Endothelial cell of umbilical vein (primary cell): Measurements from ENCODE around the gene STIMATE. TPM values are rescaled to one million over a fixed set of nuclear protein-coding genes. Genes with fewer than 3 reads are reported as not detected.

Experiments
- BruUV-seq: library from RNA; stranded (reverse); fragments of 400-500 nt; replicated peaks from 2 replicates; lab custom pipeline; 2021; lab: Mats Ljungman, UMichigan
- CTCF ChIA-PET: fragments of 300-600, 350-600 bp; sonication (Branson Sonifier 250); formaldehyde crosslinking; loops from one replicate; lab custom pipeline; 2021; ENCODE audit warnings: antibody characterized with exemption, inconsistent platforms; lab: Charles Lee
- POLR2A ChIA-PET: fragments of 300-600, 350-600 bp; sonication (Branson Sonifier 250); formaldehyde crosslinking; loops from one replicate; lab custom pipeline; 2021; ENCODE audit warnings: antibody characterized with exemption, inconsistent platforms; lab: Charles Lee
- DNase-seq: peaks from one replicate; pipeline ENCODE4 v3.0.0-alpha.2; 2011; ENCODE audit warnings: low read depth, low spot score
- FAIRE-seq: peaks from 2 replicates; lab custom pipeline; 2011; peaks lifted over from hg19 to GRCh38; lab: Jason Lieb, UNC
- H2AFZ ChIP-seq: 2 replicates; pipeline ENCODE4 v1.6.0; 2012; ENCODE audit warnings: low read depth, low read length, control low read depth, inconsistent platforms
- H3K27ac ChIP-seq: 2 replicates; pipeline ENCODE4 v1.5.1; 2011; ENCODE audit warnings: low read depth, mild to moderate bottlenecking, control low read depth, low read length, moderate library complexity; ENCODE audit not compliant: insufficient read depth
- H3K27me3 ChIP-seq, 2 experiments: 2 replicates each; pipeline versions ENCODE4 v1.6.0 to v1.6.1; 2011; ENCODE audit warnings: low read length in 2 of 2, mixed read lengths in 1 of 2; ENCODE audit not compliant: control insufficient read depth in 2 of 2, insufficient read depth in 2 of 2
- H3K36me3 ChIP-seq, 2 experiments: 2 replicates in 1 of 2; 3 replicates in 1 of 2; pipeline ENCODE4 v1.5.1; 2011; ENCODE audit warnings: low read length in 2 of 2, mild to moderate bottlenecking in 1 of 2, moderate library complexity in 1 of 2; ENCODE audit not compliant: control insufficient read depth in 2 of 2, insufficient read depth in 2 of 2; ENCODE audit errors: extremely low read depth in 1 of 2
- H3K4me1 ChIP-seq: 3 replicates; pipeline ENCODE4 v1.5.1; 2011; ENCODE audit warnings: mild to moderate bottlenecking, low read length; ENCODE audit not compliant: control insufficient read depth, insufficient read depth; ENCODE audit errors: extremely low read depth
- H3K4me2 ChIP-seq: 2 replicates; pipeline ENCODE4 v1.6.1; 2011; ENCODE audit warnings: low read length, control low read depth, mixed read lengths; ENCODE audit not compliant: insufficient read depth
- H3K4me3 ChIP-seq, 3 experiments: fragments of 200-600 bp in 1 of 3; sonication (generic), shearing (Covaris generic) in 1 of 3; replicated peaks in 1 of 3; 2 replicates each; pipeline ENCODE4 v1.5.1; 2011 to 2016; ENCODE audit warnings: control low read depth in 3 of 3, low read length in 3 of 3, mild to moderate bottlenecking in 2 of 3, inconsistent platforms in 1 of 3, low read depth in 1 of 3, moderate library complexity in 1 of 3; ENCODE audit not compliant: insufficient read depth in 1 of 3
- H3K79me2 ChIP-seq: 2 replicates; pipeline ENCODE4 v1.6.0; 2012; ENCODE audit warnings: low read length, inconsistent platforms; ENCODE audit not compliant: control insufficient read depth, insufficient read depth
- H3K9ac ChIP-seq: replicated peaks from 2 replicates; pipeline ENCODE3; 2011; ENCODE audit warnings: low read length, control low read depth; ENCODE audit not compliant: insufficient read depth; ENCODE audit errors: extremely low read depth
- H3K9me1 ChIP-seq: replicated peaks from 3 replicates; pipeline ENCODE4 v1.6.0; 2011; ENCODE audit warnings: mild to moderate bottlenecking, low read length; ENCODE audit not compliant: control insufficient read depth, insufficient read depth; ENCODE audit errors: extremely low read depth
- H3K9me3 ChIP-seq: replicated peaks from 2 replicates; pipeline ENCODE4 v1.5.1; 2012; ENCODE audit warnings: low read length, inconsistent platforms; ENCODE audit not compliant: control insufficient read depth, insufficient read depth
- H4K20me1 ChIP-seq: replicated peaks from 2 replicates; pipeline ENCODE3; 2011; ENCODE audit warnings: mild to moderate bottlenecking, low read length; ENCODE audit not compliant: control insufficient read depth, insufficient read depth; ENCODE audit errors: extremely low read depth
- CTCF ChIP-seq, 2 donors: IDR thresholded peaks; 1 replicate in 1 of 2; 2 replicates in 1 of 2; pipeline ENCODE4 v1.5.1; 2011; ENCODE audit warnings: low read length in 2 of 2, mild to moderate bottlenecking in 2 of 2, moderate library complexity in 2 of 2, control low read depth in 1 of 2, inconsistent platforms in 1 of 2, low read depth in 1 of 2; ENCODE audit not compliant: insufficient read depth in 1 of 2; ENCODE audit errors: extremely low read depth in 1 of 2
- EZH2 ChIP-seq: IDR thresholded peaks from 2 replicates; pipeline ENCODE4 v1.6.1; 2012; ENCODE audit warnings: borderline replicate concordance, low read depth, mild to moderate bottlenecking, moderate library complexity, low read length, inconsistent platforms; ENCODE audit not compliant: severe bottlenecking
- FOS ChIP-seq: IDR thresholded peaks from 2 replicates; pipeline ENCODE4 v1.6.1; 2011; ENCODE audit warnings: mild to moderate bottlenecking, low read length, moderate library complexity, borderline replicate concordance; ENCODE audit not compliant: insufficient read depth
- GATA2 ChIP-seq: IDR thresholded peaks from 2 replicates; pipeline ENCODE4 v1.7.0; 2011; ENCODE audit warnings: low read depth, mild to moderate bottlenecking, moderate library complexity, mixed read lengths, low read length; ENCODE audit not compliant: insufficient read length, insufficient read depth
- JUN ChIP-seq: IDR thresholded peaks from 2 replicates; pipeline ENCODE4 v1.6.1; 2011; ENCODE audit warnings: borderline replicate concordance, low read depth; ENCODE audit not compliant: insufficient read length, insufficient read depth
- MAX ChIP-seq: IDR thresholded peaks from 2 replicates; pipeline ENCODE4 v1.6.1; 2011; ENCODE audit not compliant: insufficient read depth, insufficient read length
- MYC ChIP-seq: IDR thresholded peaks from one replicate; pipeline ENCODE4 v1.6.1; 2011; ENCODE audit warnings: mild to moderate bottlenecking, low read depth, low read length
- POLR2A ChIP-seq: IDR thresholded peaks from 2 replicates; pipeline ENCODE4 v1.6.1; 2012; ENCODE audit warnings: low read depth, mild to moderate bottlenecking, control low read depth, low read length
- POLR2AphosphoS5 ChIP-seq: IDR thresholded peaks from 2 replicates; pipeline ENCODE4 v1.6.1; 2012; ENCODE audit warnings: low read depth, mild to moderate bottlenecking, control low read depth, low read length, moderate library complexity; ENCODE audit not compliant: insufficient read depth
- dilution Hi-C: fragments of 300-500 bp; cut with MboI; formaldehyde crosslinking; loops from one replicate; pipeline ENCODE4 v1.15.0; 2019; ENCODE audit warnings: low sequenced_read_pairs; ENCODE audit not compliant: extremely low pct_ligation_motif_present
- intact Hi-C: fragments of 100-400 bp; cut with micrococcal nuclease; formaldehyde crosslinking; loops from one replicate; pipeline ENCODE4 v1.10.0; 2022
- polyA plus RNA-seq, 4 experiments: library from polyadenylated mRNA; depleted of rRNA in 3 of 4; stranded (reverse) in 3 of 4; unstranded in 1 of 4; fragments of >200 nt; gene quantifications; 2 replicates each; pipeline versions ENCODE4 v1.2.1 to v1.2.3, GENCODE V29; 2011 to 2012; ENCODE audit warnings: missing spikeins in 1 of 4
- total RNA-seq: library from RNA; stranded (reverse); gene quantifications from 2 replicates; pipeline ENCODE4 v1.2.3, GENCODE V29; 2021

STIMATE gene
- total and polyA plus RNA-seq, 2 donors (not counting 3 experiments of a cell fraction or from before 2014, with no cell fraction given) = 18.2 to 24.0 TPM

GRCh38 chr3:52810923-52811322, 86.4 kb downstream of the STIMATE start:
- TF ChIP-seq EZH2 (no peak), MAX (no peak), FOS (no peak), POLR2AphosphoS5 (no peak), GATA2 (no peak), JUN (no peak), MYC (no peak), POLR2A (no peak), CTCF (IDR thresholded peaks at IDR 0.05; ENCODE audit: extremely low read depth in 1 of 2, insufficient read depth in 1 of 2, low read depth in 1 of 2, low read length in 2 of 2) (no peak)
- intact Hi-C loops (no loop called here), dilution Hi-C loops (no loop called here)
- Histone ChIP-seq H3K4me1 (no peaks in the 10 kb centered on the region), H4K20me1 (no peaks in the 10 kb centered on the region), H3K4me2 (no peak overlapping the region), H3K27me3 (no peaks in the 10 kb centered on the region), H3K36me3 (no peaks in the 10 kb centered on the region), H2AFZ (no peak overlapping the region), H3K79me2 (no peaks in the 10 kb centered on the region), H3K4me3 (no peak overlapping the region), H3K9me1 (no peaks in the 10 kb centered on the region), H3K9ac (no peak overlapping the region), H3K27ac (no peak overlapping the region), H3K9me3 (no peaks in the 10 kb centered on the region)
- DNase-seq = no peak
- CTCF ChIA-PET = interaction anchor here (2.1 to 3.8 kb wide), 2 partner anchors 10 to 12 kb away, joined by 8 to 17 read pairs; no protein-coding TSS in a partner anchor
- POLR2A ChIA-PET = no interaction called here
- BruUV-seq = no TSS peak
- FAIRE-seq = no peak
